H1 (cell line): Measurements from ENCODE around the gene DYNLT2B. TPM values are rescaled to one million over a fixed set of nuclear protein-coding genes. Genes with fewer than 3 reads are reported as not detected.

Experiments
- CEBPB ChIP-seq: IDR thresholded peaks from 2 replicates; pipeline ENCODE4 v1.6.1; 2012; ENCODE audit warnings: low read depth, low read length
- CHD7 ChIP-seq: fragments of 300-600 bp; sonication (generic); IDR thresholded peaks from 2 replicates; pipeline ENCODE4 v1.7.1; 2012; ENCODE audit warnings: low read length, moderate library complexity, mild to moderate bottlenecking, inconsistent platforms; ENCODE audit not compliant: insufficient replicate concordance
- HDAC6 ChIP-seq: IDR thresholded peaks from one replicate; pipeline ENCODE4 v1.7.1; 2012; ENCODE audit warnings: low read depth, mild to moderate bottlenecking, inconsistent platforms, low read length, moderate library complexity
- RFX5 ChIP-seq: IDR thresholded peaks from 2 replicates; pipeline ENCODE4 v1.6.1; 2011; ENCODE audit warnings: low read depth, low read length, improper control_type of control experiment, borderline replicate concordance
- YY1 ChIP-seq: IDR thresholded peaks from 2 replicates; pipeline ENCODE4 v1.6.1; 2011; ENCODE audit warnings: low read depth, mild to moderate bottlenecking, low read length
- polyA plus RNA-seq, 7 experiments: library from polyadenylated mRNA; depleted of rRNA in 3 of 7; stranded (reverse) in 5 of 7; unstranded in 2 of 7; fragments of >200 nt in 5 of 7; fragments of 200-250 nt in 2 of 7; gene quantifications; 1 replicate in 5 of 7; 2 replicates in 1 of 7; 4 replicates in 1 of 7; pipeline versions ENCODE4 v1.2.1 to v1.2.3, GENCODE V29; 2011 to 2013; ENCODE audit warnings: missing spikeins in 2 of 7, mixed read lengths in 2 of 7
- total RNA-seq: library from RNA; stranded (reverse); fragmentation: NEBNext Ultra II Directional; extraction: Animal tissue kit (Norgen Biotek cat#: 25700); gene quantifications from 2 replicates; pipeline ENCODE4 v1.2.1, GENCODE V29; 2021
- TF ChIP-seq, protein P1 (sequence below): IDR thresholded peaks from 2 replicates; pipeline ENCODE4 v1.6.1; 2012; ENCODE audit warnings: inconsistent platforms

DYNLT2B gene
- total and polyA plus RNA-seq, 2 of the 8 experiments (the other 6 are each of a cell fraction or from before 2014, with no cell fraction given) = 10.9 to 22.2 TPM

DNA sequence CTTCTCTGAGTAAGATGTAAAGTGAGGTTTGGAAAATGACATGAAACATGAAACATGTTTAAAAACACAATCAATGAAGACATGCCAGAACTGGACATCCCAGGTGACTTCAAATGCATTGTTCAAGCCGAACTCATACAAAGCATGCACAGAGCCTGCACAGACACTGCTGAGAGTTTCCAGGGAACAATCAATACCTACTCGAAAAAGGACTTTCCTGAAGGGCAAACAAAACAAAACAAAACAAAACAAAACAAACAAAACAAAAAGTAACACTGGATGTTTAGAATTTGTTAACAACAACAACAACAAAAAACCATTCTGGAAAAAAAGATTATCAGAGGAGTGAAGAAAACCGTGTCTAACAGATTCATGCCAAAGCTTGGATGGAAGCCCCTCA is 30.7 kb upstream of the DYNLT2B start (continued):
- TF ChIP-seq CHD7 = no peak
- TF ChIP-seq RFX5 = no peak
- TF ChIP-seq YY1 = no peak
- no peak for TF ChIP-seq HDAC6
- TF ChIP-seq, protein P1, sequence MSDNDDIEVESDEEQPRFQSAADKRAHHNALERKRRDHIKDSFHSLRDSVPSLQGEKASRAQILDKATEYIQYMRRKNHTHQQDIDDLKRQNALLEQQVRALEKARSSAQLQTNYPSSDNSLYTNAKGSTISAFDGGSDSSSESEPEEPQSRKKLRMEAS = no peak
- no peak for TF ChIP-seq CEBPB
- TF ChIP-seq, all 59 proteins: peak for 0
